T-cell (primary cell): Measurements from ENCODE around the gene L3MBTL4. TPM values are rescaled to one million over a fixed set of nuclear protein-coding genes. Genes with fewer than 3 reads are reported as not detected.

Experiments
- ATAC-seq, 4 experiments: fragments of 200-7000 bp in 3 of 4; fragments of 150-1000 bp in 1 of 4; cut with Tn5 transposase; replicated peaks in 1 of 4; 1 replicate in 3 of 4; 2 replicates in 1 of 4; pipeline ENCODE4 v1.10.0; 2021; ENCODE audit warnings: moderate library complexity in 3 of 4, mild to moderate bottlenecking in 2 of 4, moderate number of reproducible peaks in 1 of 4
- CTCF ChIA-PET, 2 donors: fragments of 300-600 bp; sonication (Branson Sonifier 250); formaldehyde crosslinking; loops; one replicate each; lab custom pipeline; 2022; ENCODE audit warnings: antibody characterized with exemption in 2 of 2; lab: Charles Lee
- POLR2A ChIA-PET, 2 donors: fragments of 300-600 bp; sonication (Branson Sonifier 250); formaldehyde crosslinking; loops; one replicate each; lab custom pipeline; 2022; ENCODE audit warnings: antibody characterized with exemption in 2 of 2; lab: Charles Lee
- DNase-seq, 35 experiments: peaks; one replicate each; pipeline versions ENCODE4 v3.0.0 to v3.0.0-alpha.2; 2013 to 2023
- H3K27ac ChIP-seq: one replicate; pipeline ENCODE4 v1.5.1; 2013; ENCODE audit warnings: low read length
- H3K27me3 ChIP-seq, 2 experiments: replicated peaks in 1 of 2; 1 replicate in 1 of 2; 2 replicates in 1 of 2; pipeline versions ENCODE4 v1.6.1 to v1.7.0; 2013; ENCODE audit warnings: low read length in 1 of 2, mixed read lengths in 1 of 2; ENCODE audit not compliant: control insufficient read depth in 2 of 2, insufficient read depth in 2 of 2; ENCODE audit errors: extremely low read depth in 1 of 2
- H3K36me3 ChIP-seq, 2 donors: 1 replicate in 1 of 2; 2 replicates in 1 of 2; pipeline versions ENCODE4 v1.6.1 to v1.7.0; 2013; ENCODE audit warnings: low read length in 1 of 2; ENCODE audit not compliant: control insufficient read depth in 2 of 2, insufficient read depth in 1 of 2; ENCODE audit errors: extremely low read depth in 1 of 2
- H3K4me1 ChIP-seq, 2 experiments: 1 replicate in 1 of 2; 2 replicates in 1 of 2; pipeline versions ENCODE4 v1.6.1 to v1.7.0; 2013; ENCODE audit warnings: low read length in 2 of 2, mixed read lengths in 1 of 2; ENCODE audit not compliant: insufficient read depth in 2 of 2, control insufficient read depth in 1 of 2; ENCODE audit errors: extremely low read depth in 1 of 2
- H3K4me3 ChIP-seq, 2 donors: 1 replicate in 1 of 2; 2 replicates in 1 of 2; pipeline versions ENCODE4 v1.5.1 to v1.7.0; 2013; ENCODE audit warnings: mild to moderate bottlenecking in 2 of 2, low read length in 1 of 2, moderate library complexity in 1 of 2; ENCODE audit not compliant: control insufficient read depth in 1 of 2; ENCODE audit errors: extremely low read depth in 1 of 2
- H3K9me3 ChIP-seq: 2 replicates; pipeline ENCODE4 v1.7.0; 2013
- H3K27ac Mint-ChIP-seq, 2 donors: one replicate each; pipeline ENCODE4 v1.8.0; 2020 to 2021; ENCODE audit warnings: mild to moderate bottlenecking in 2 of 2, mixed read lengths in 2 of 2
- H3K27me3 Mint-ChIP-seq, 2 donors: one replicate each; pipeline ENCODE4 v1.8.0; 2021 to 2022; ENCODE audit warnings: mixed read lengths in 2 of 2
- H3K36me3 Mint-ChIP-seq: one replicate; pipeline ENCODE4 v1.8.0; 2021; ENCODE audit warnings: mixed read lengths
- H3K4me1 Mint-ChIP-seq, 3 donors: one replicate each; pipeline ENCODE4 v1.8.0; 2020 to 2022; ENCODE audit warnings: mixed read lengths in 3 of 3, mild to moderate bottlenecking in 1 of 3
- H3K4me3 Mint-ChIP-seq, 3 donors: one replicate each; pipeline ENCODE4 v1.8.0; 2020 to 2022; ENCODE audit warnings: mild to moderate bottlenecking in 3 of 3, mixed read lengths in 3 of 3, moderate library complexity in 3 of 3
- H3K9me3 Mint-ChIP-seq, 3 donors: one replicate each; pipeline ENCODE4 v1.8.0; 2020 to 2022; ENCODE audit warnings: mixed read lengths in 3 of 3
- WGBS: methylation state at CpG from one replicate; pipeline ENCODE4 v1.1.5; 2013; ENCODE audit warnings: missing lambda C conversion rate; ENCODE audit not compliant: insufficient coverage; 5-methylcytosine and 5-hydroxymethylcytosine counted together
- total RNA-seq, 35 experiments: library from RNA in 6 of 35; stranded (reverse) in 6 of 35; fragments of 120-200 nt in 1 of 35; gene quantifications; one replicate each; pipeline versions ENCODE4 v1.2.1 to v1.2.4 and lab custom pipeline; 2013 to 2026

Gene L3MBTL4
- total RNA-seq, 5 donors from 2014 or later (not counting 1 experiment from before 2014, with no cell fraction given): 0.58 to 1.6 (median 0.83) TPM

DNA sequence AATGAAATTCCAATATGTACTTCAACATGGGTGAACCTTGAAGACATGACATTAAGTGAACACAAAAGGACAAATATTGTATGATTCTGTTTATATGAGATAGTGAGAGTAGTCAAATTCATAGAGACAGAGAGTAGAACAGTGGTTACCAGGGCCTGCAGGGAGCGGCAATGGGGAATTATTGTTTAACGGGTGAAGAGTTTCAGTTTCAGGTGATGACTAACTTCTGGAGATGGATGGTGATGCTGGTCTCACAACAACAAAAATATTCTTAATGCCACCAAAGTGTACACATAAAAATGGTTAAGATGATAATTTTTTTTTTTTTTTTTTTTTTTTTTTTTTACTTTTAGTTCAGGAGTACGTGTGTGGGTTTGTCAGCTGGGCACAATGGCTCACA lies 410.0 kb downstream of the L3MBTL4 start:
- Histone ChIP-seq H3K9me3 (no peaks in the 10 kb centered on the region), H3K27me3 (no peaks in the 10 kb centered on the region), H3K27ac (no peak overlapping the region), H3K4me3 (no peak overlapping the region), H3K4me1 (no peaks in the 10 kb centered on the region), H3K36me3 (no peaks in the 10 kb centered on the region)
- H3K27me3 Mint-ChIP-seq: peaks cover 0 to 4% of the 10 kb centered on the region in 2 donors
- H3K9me3 Mint-ChIP-seq: peaks cover 4 to 7% (median 7%) of the 10 kb centered on the region in 3 donors
- no peak overlapping the region for H3K27ac Mint-ChIP-seq
- no peak for ATAC-seq
- ChIA-PET CTCF (no interaction called here), POLR2A (no interaction called here)
- DNase-seq: no peak
- no CpG with 5 or more reads among the region's 3 CpGs for WGBS
- H3K4me1 Mint-ChIP-seq: peaks cover 0 to 4% (median 3%) of the 10 kb centered on the region in 3 donors
- H3K4me3 Mint-ChIP-seq: no peak overlapping the region
- no peaks in the 10 kb centered on the region for H3K36me3 Mint-ChIP-seq

- Mint-ChIP-seq H3K27me3 (peaks cover 0 to 4% of the 10 kb centered on the region in 2 donors), H3K4me3 (no peak overlapping the region), H3K4me1 (peaks cover 0 to 4% (median 3%) of the 10 kb centered on the region in 3 donors), H3K27ac (no peak overlapping the region), H3K36me3 (no peaks in the 10 kb centered on the region), H3K9me3 (peaks cover 10 to 12% (median 11%) of the 10 kb centered on the region in 3 donors)
- no peak overlapping the region for H3K4me3 ChIP-seq
- H3K36me3 ChIP-seq: no peaks in the 10 kb centered on the region
- ATAC-seq: no peak
- WGBS: no CpG with 5 or more reads among the region's 3 CpGs
- H3K27ac ChIP-seq: no peak overlapping the region
- POLR2A ChIA-PET: no interaction called here
- no peaks in the 10 kb centered on the region for H3K27me3 ChIP-seq
- DNase-seq: no peak
- no peaks in the 10 kb centered on the region for H3K9me3 ChIP-seq
- no peaks in the 10 kb centered on the region for H3K4me1 ChIP-seq
- CTCF ChIA-PET: no interaction called here
Observed at GRCh38 chr18:6004119-6004518, 410.6 kb downstream of the L3MBTL4 start.

DNA sequence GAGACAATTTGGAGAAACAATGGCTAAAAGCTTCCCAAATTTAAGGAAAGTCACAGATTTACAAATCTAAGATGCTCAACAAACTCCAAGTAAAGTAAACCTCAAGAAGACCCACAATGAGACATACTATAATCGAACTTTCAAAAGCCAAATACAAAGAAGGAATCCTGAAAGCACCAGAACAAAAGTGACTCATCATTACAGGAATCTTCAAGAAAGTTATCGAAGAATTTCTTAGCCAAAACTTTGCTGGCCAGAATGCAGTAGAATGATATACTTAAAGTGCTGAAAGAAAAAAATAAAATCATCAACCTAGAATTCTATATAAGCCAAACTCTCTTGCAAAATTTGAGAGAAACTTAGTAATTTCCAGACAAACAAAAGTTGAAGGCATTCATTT lies 412.8 kb downstream of the L3MBTL4 start:
- no peak overlapping the region for H3K27ac Mint-ChIP-seq
- POLR2A ChIA-PET: no interaction called here
- no peak overlapping the region for H3K27ac ChIP-seq
- H3K27me3 ChIP-seq: no peaks in the 10 kb centered on the region
- H3K9me3 ChIP-seq: no peaks in the 10 kb centered on the region
- H3K9me3 Mint-ChIP-seq: peaks cover 10 to 13% (median 11%) of the 10 kb centered on the region in 3 donors
- no peak overlapping the region for H3K4me3 ChIP-seq
- DNase-seq (no peak), ATAC-seq (no peak)
- CTCF ChIA-PET: no interaction called here
- H3K4me1 ChIP-seq: no peaks in the 10 kb centered on the region
- peaks cover 0 to 4% (median 3%) of the 10 kb centered on the region in 3 donors for H3K4me1 Mint-ChIP-seq
- H3K4me3 Mint-ChIP-seq: no peak overlapping the region
- H3K27me3 Mint-ChIP-seq: peaks cover 2 to 6% of the 10 kb centered on the region in 2 donors
- H3K36me3 Mint-ChIP-seq: no peaks in the 10 kb centered on the region
- WGBS: no CpG with 5 or more reads among the region's 2 CpGs
- H3K36me3 ChIP-seq: no peaks in the 10 kb centered on the region

GRCh38 chr18:5998907-5999306 lies 415.8 kb downstream of the L3MBTL4 start:
- H3K4me1 ChIP-seq: no peaks in the 10 kb centered on the region
- H3K27ac Mint-ChIP-seq: no peak overlapping the region
- no peaks in the 10 kb centered on the region for H3K4me1 Mint-ChIP-seq
- ChIA-PET POLR2A (no interaction called here), CTCF (no interaction called here)
- ATAC-seq (no peak), DNase-seq (no peak)
- H3K9me3 ChIP-seq: no peaks in the 10 kb centered on the region
- no peak overlapping the region for H3K27ac ChIP-seq
- H3K9me3 Mint-ChIP-seq: peaks cover 10 to 13% (median 11%) of the 10 kb centered on the region in 3 donors
- H3K36me3 ChIP-seq: no peaks in the 10 kb centered on the region
- H3K36me3 Mint-ChIP-seq: no peaks in the 10 kb centered on the region
- no peaks in the 10 kb centered on the region for H3K27me3 ChIP-seq
- no peak overlapping the region for H3K4me3 ChIP-seq
- no peak overlapping the region for H3K4me3 Mint-ChIP-seq
- H3K27me3 Mint-ChIP-seq: peaks cover 0 to 6% of the 10 kb centered on the region in 2 donors

- 86% methylated on average over 1 of the region's 7 CpGs for WGBS
- Mint-ChIP-seq H3K27ac (no peak overlapping the region), H3K9me3 (peaks cover 10 to 13% (median 11%) of the 10 kb centered on the region in 3 donors), H3K27me3 (peaks cover 0 to 6% of the 10 kb centered on the region in 2 donors), H3K4me1 (no peaks in the 10 kb centered on the region), H3K4me3 (no peak overlapping the region), H3K36me3 (no peaks in the 10 kb centered on the region)
- Histone ChIP-seq H3K27me3 (no peaks in the 10 kb centered on the region), H3K4me1 (no peaks in the 10 kb centered on the region), H3K9me3 (no peaks in the 10 kb centered on the region), H3K36me3 (no peaks in the 10 kb centered on the region), H3K27ac (no peak overlapping the region), H3K4me3 (no peak overlapping the region)
- CTCF ChIA-PET: no interaction called here
- POLR2A ChIA-PET: no interaction called here
- DNase-seq: no peak
- no peak for ATAC-seq
Observed at GRCh38 chr18:5998166-5998881, 416.4 kb downstream of the L3MBTL4 start.

DNA sequence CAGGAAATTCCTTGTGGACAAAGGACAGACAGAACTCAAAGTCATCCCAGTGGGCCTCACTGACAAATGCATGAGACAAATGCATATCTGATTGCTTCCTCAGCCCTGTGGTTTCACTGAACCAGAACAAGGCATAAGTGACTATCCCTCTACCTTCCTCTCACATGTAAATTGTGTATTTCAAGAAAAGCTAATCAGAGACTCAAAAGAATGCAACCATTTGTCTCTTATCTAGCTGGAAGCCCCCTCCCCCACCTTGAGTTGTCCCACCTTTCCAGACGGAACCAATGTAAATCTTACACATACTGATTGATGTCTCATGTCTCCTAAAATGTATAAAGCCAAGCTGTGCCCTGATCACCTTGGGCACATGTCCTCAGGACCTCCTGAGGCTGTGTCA lies 417.4 kb downstream of the L3MBTL4 start:
- ATAC-seq (no peak), DNase-seq (no peak)
- ChIA-PET POLR2A (no interaction called here), CTCF (no interaction called here)
- Histone ChIP-seq H3K36me3 (no peaks in the 10 kb centered on the region), H3K4me3 (no peak overlapping the region), H3K27ac (no peak overlapping the region), H3K4me1 (no peaks in the 10 kb centered on the region), H3K9me3 (no peaks in the 10 kb centered on the region), H3K27me3 (no peaks in the 10 kb centered on the region)
- no peaks in the 10 kb centered on the region for H3K36me3 Mint-ChIP-seq
- H3K4me1 Mint-ChIP-seq: no peaks in the 10 kb centered on the region
- H3K27me3 Mint-ChIP-seq: peaks cover 0 to 6% of the 10 kb centered on the region in 2 donors
- H3K4me3 Mint-ChIP-seq: no peak overlapping the region
- peaks cover 10 to 13% (median 11%) of the 10 kb centered on the region in 3 donors for H3K9me3 Mint-ChIP-seq
- H3K27ac Mint-ChIP-seq: no peak overlapping the region
- 78% methylated on average over 1 of the region's 1 CpG for WGBS
